HG02759 (cell line): ENCODE data around the gene HOXB4.
"Not testable (repeated sequence)": the region's sequence is repeated elsewhere in the genome, so short reads cannot be mapped to it uniquely, and the experiment has no call there.

Source experiments
- ATAC-seq: cut with Tn5 transposase; IDR thresholded peaks from one replicate; pipeline ENCODE4 v1.9.1; 2021; ENCODE audit warnings: mild to moderate bottlenecking, moderate library complexity; ENCODE audit not compliant: unreplicated experiment

Gene HOXB4

DNA sequence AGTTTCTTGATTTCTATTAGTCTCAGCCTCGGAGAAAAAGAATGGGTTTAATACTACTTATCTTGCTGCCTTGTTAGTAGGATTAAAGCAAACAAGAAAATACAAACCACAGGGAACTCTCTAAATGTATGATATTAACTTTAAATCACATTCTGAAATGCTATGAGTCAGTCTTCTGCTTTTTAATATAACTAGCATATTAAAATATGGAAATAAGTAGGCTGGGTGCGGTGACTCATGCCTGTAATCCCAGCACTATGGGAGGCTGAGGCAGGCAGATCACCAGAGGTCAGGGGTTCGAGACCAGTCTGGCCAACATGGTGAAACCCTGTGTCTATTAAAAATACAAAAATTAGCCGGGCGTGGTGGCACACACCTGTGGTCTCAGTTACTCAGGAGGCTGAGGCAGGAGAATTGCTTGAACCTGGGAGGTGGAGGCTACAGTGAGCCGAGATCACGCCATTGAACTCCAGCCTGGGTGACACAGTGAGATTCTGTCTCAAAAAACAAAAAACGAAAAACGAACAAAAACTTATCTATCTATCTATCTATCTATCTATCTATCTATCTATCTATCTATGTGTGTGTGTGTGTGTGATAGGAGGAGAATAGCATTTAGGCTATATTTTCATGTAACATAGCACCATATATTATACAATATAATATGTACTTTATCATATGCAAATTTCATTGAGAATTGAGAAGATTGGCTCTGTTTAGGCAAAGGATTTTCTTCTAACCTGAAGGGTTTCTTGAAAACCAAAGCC is 42.2 kb downstream of the HOXB4 start:
- ATAC-seq = not testable (repeated sequence)

DNA sequence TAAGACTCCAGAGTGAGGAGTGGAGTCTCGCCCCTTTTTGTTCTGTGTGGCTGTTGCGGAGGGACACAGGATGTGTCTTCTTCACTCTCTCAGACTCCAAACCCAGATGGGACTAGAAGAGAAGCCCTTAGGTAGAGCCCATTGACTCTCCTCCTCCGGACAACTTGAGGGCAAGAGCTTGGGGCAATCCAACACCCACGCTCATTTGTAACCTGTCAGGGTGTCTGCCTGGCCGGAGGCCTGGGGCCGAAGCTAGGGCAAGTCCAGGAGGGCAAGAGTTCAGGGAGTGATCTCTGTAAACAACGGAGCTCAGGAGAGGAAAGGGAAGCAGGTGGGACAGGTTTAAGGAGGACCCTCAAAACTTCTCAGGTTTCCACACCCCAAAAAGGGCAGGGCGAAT is 45.9 kb downstream of the HOXB4 start:
- ATAC-seq = no peak

DNA sequence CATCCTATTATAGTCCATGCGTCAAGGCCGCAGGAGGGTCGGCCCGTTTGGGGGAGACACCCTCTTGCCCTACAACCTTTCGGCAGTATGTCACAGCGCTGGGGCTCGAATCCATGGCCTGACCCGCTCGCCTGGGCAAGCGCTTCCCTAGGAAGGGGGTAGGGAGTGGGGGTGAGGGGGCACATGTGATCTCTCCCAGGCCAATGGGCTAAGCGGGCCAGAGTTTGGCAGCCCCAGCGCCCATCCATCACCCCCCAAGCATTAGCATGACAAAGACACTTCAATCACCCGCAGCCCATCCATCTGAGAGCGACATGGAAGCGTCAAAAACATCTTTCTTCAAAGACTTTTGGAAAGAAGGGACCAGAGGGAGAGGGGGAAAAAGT is 47.3 kb downstream of the HOXB4 start, which contains the start of gene HOXB1:
Gene HOXB1, minus strand, starts transcription at position 125 of the 386 bp plus-strand sequence. Its CDS starts 107 bp downstream, at position 18.
- ATAC-seq = no peak

GRCh38 chr17:48530208-48530886 is 47.8 kb downstream of the HOXB4 start:
- ATAC-seq = no peak

- no peak for ATAC-seq
These were observed 48.5 kb downstream of the HOXB4 start for GRCh38 chr17:48529683-48530009.

GRCh38 chr17:48528936-48529682 is 49.0 kb downstream of the HOXB4 start:
- no peak for ATAC-seq

- ATAC-seq = no peak
These were observed 49.8 kb downstream of the HOXB4 start for GRCh38 chr17:48528153-48528935.

GRCh38 chr17:48527547-48527932 is 50.6 kb downstream of the HOXB4 start:
- ATAC-seq = no peak

- ATAC-seq = no peak
These were observed 51.3 kb downstream of the HOXB4 start for GRCh38 chr17:48526608-48527546.
